IMR-90 (cell line): ENCODE results near the gene PROSER2. TPM values are rescaled to one million over a fixed set of nuclear protein-coding genes. Genes with fewer than 3 reads are reported as not detected.

Experiments used
- ATAC-seq: fragments of 200-7000 bp; cut with Tn5 transposase; 2 replicates; pipeline ENCODE4 v1.9.1; 2020; ENCODE audit warnings: low read depth, mild to moderate bottlenecking, moderate library complexity
- BruUV-seq: library from RNA; stranded (reverse); fragments of 400-500 nt; replicated peaks from 2 replicates; lab custom pipeline; 2021; lab: Mats Ljungman, UMichigan
- CTCF ChIA-PET: fragments of 300-600 bp; formaldehyde crosslinking; extraction: SDS; loops from one replicate; lab custom pipeline; 2021; ENCODE audit warnings: antibody characterized with exemption; lab: Yijun Ruan, JAX
- POLR2A ChIA-PET: fragments of 300-600 bp; sonication (Branson Sonifier 250); formaldehyde crosslinking; loops from one replicate; lab custom pipeline; 2022; ENCODE audit warnings: antibody characterized with exemption; ENCODE audit not compliant: unreplicated experiment; lab: Charles Lee
- DNase-seq: peaks from one replicate; pipeline ENCODE4 v3.0.0; 2013
- H2AFZ ChIP-seq: replicated peaks from 2 replicates; pipeline ENCODE3; 2013; ENCODE audit warnings: low read length, mild to moderate bottlenecking; ENCODE audit not compliant: poor library complexity
- H2AK5ac ChIP-seq: 2 replicates; pipeline ENCODE4 v1.6.1; 2013; ENCODE audit warnings: low read depth, low read length, inconsistent platforms
- H2AK9ac ChIP-seq: replicated peaks from 2 replicates; pipeline ENCODE3; 2013; ENCODE audit warnings: mild to moderate bottlenecking, low read depth, low read length, moderate library complexity; ENCODE audit not compliant: poor library complexity
- H2BK120ac ChIP-seq: 2 replicates; pipeline ENCODE4 v1.6.1; 2013; ENCODE audit warnings: low read depth, low read length, inconsistent platforms
- H2BK15ac ChIP-seq: 3 replicates; pipeline ENCODE4 v1.6.1; 2013; ENCODE audit warnings: low read depth, low read length, inconsistent platforms
- H2BK20ac ChIP-seq: 2 replicates; pipeline ENCODE4 v1.6.1; 2013; ENCODE audit warnings: low read depth, mild to moderate bottlenecking, inconsistent platforms, low read length, moderate library complexity
- H2BK5ac ChIP-seq: 2 replicates; pipeline ENCODE4 v1.6.1; 2013; ENCODE audit warnings: mild to moderate bottlenecking, low read depth, low read length, inconsistent platforms; ENCODE audit not compliant: poor library complexity, severe bottlenecking
- H3K14ac ChIP-seq: replicated peaks from 2 replicates; pipeline ENCODE4 v1.6.1; 2013; ENCODE audit warnings: low read depth, low read length, inconsistent platforms
- H3K18ac ChIP-seq: 2 replicates; pipeline ENCODE4 v1.6.1; 2013; ENCODE audit warnings: low read depth, low read length, control low read depth
- H3K23ac ChIP-seq: 2 replicates; pipeline ENCODE4 v1.6.1; 2013; ENCODE audit warnings: low read depth, low read length, inconsistent platforms
- H3K27ac ChIP-seq: 2 replicates; pipeline ENCODE4 v1.5.1; 2013; ENCODE audit warnings: mild to moderate bottlenecking, control low read depth, low read length; ENCODE audit not compliant: insufficient read depth
- H3K27me3 ChIP-seq: 2 replicates; pipeline ENCODE4 v1.6.1; 2013; ENCODE audit warnings: low read length; ENCODE audit not compliant: control insufficient read depth, insufficient read depth
- H3K36me3 ChIP-seq: 2 replicates; pipeline ENCODE4 v1.6.1; 2013; ENCODE audit warnings: low read length, mixed read lengths; ENCODE audit not compliant: control insufficient read depth, insufficient read depth
- H3K4ac ChIP-seq: 2 replicates; pipeline ENCODE4 v1.6.1; 2013; ENCODE audit warnings: low read depth, low read length, inconsistent platforms
- H3K4me1 ChIP-seq: 2 replicates; pipeline ENCODE4 v1.6.1; 2013; ENCODE audit warnings: low read length, mixed read lengths; ENCODE audit not compliant: control insufficient read depth, insufficient read depth
- H3K4me2 ChIP-seq: 2 replicates; pipeline ENCODE4 v1.6.1; 2013; ENCODE audit warnings: low read depth, mild to moderate bottlenecking, control low read depth, low read length, moderate library complexity
- H3K4me3 ChIP-seq: 2 replicates; pipeline ENCODE4 v1.5.1; 2013; ENCODE audit warnings: low read depth, mild to moderate bottlenecking, control low read depth, low read length, moderate library complexity; ENCODE audit not compliant: insufficient read depth
- H3K56ac ChIP-seq: 2 replicates; pipeline ENCODE4 v1.6.1; 2013; ENCODE audit warnings: low read length, inconsistent platforms; ENCODE audit not compliant: insufficient read depth; ENCODE audit errors: extremely low read depth
- H3K79me1 ChIP-seq, 2 experiments: 2 replicates each; pipeline ENCODE4 v1.6.1; 2013; ENCODE audit warnings: low read length in 2 of 2, inconsistent platforms in 1 of 2, low read depth in 1 of 2
- H3K9ac ChIP-seq: 2 replicates; pipeline ENCODE4 v1.6.1; 2013; ENCODE audit warnings: low read depth, low read length, control low read depth
- H3K9me1 ChIP-seq: 2 replicates; pipeline ENCODE4 v1.6.1; 2013; ENCODE audit warnings: low read length, inconsistent platforms; ENCODE audit not compliant: insufficient read depth
- H3K9me3 ChIP-seq: 2 replicates; pipeline ENCODE4 v1.6.1; 2013; ENCODE audit warnings: low read length; ENCODE audit not compliant: control insufficient read depth, insufficient read depth
- H4K20me1 ChIP-seq: 2 replicates; pipeline ENCODE4 v1.6.1; 2013; ENCODE audit warnings: low read length, inconsistent platforms; ENCODE audit not compliant: insufficient read depth
- H4K5ac ChIP-seq: 2 replicates; pipeline ENCODE4 v1.6.1; 2013; ENCODE audit warnings: mild to moderate bottlenecking, low read depth, low read length, control low read depth
- H4K8ac ChIP-seq, 2 experiments: 2 replicates each; pipeline ENCODE4 v1.6.1; 2013; ENCODE audit warnings: low read depth in 2 of 2, low read length in 2 of 2, control low read depth in 1 of 2, inconsistent platforms in 1 of 2
- H4K91ac ChIP-seq: 2 replicates; pipeline ENCODE4 v1.6.1; 2013; ENCODE audit warnings: low read depth, low read length, inconsistent platforms; ENCODE audit not compliant: insufficient read depth
- BHLHE40 ChIP-seq: fragments of 150-350 bp; IDR thresholded peaks from 2 replicates; pipeline ENCODE4 v1.6.1; 2016; ENCODE audit warnings: mild to moderate bottlenecking, low read depth, low read length
- CEBPB ChIP-seq: IDR thresholded peaks from 2 replicates; pipeline ENCODE4 v1.6.1; 2012; ENCODE audit warnings: low read depth, low read length, improper control_type of control experiment
- CHD1 ChIP-seq: IDR thresholded peaks from 2 replicates; pipeline ENCODE4 v1.6.1; 2012; ENCODE audit warnings: low read depth, low read length, improper control_type of control experiment
- CTCF ChIP-seq: conservative IDR thresholded peaks from 2 replicates; pipeline ENCODE4 v1.5.1; 2012; ENCODE audit warnings: mild to moderate bottlenecking, low read depth, low read length, improper control_type of control experiment
- FOS ChIP-seq: fragments of 150-350 bp; IDR thresholded peaks from 2 replicates; pipeline ENCODE4 v1.6.1; 2016; ENCODE audit warnings: low read depth, low read length
- MAFK ChIP-seq: IDR thresholded peaks from 2 replicates; pipeline ENCODE4 v1.6.1; 2012; ENCODE audit warnings: low read depth, low read length, improper control_type of control experiment
- MAZ ChIP-seq: IDR thresholded peaks from 2 replicates; pipeline ENCODE4 v1.6.1; 2012; ENCODE audit warnings: low read depth, mild to moderate bottlenecking, low read length, improper control_type of control experiment, moderate library complexity, borderline replicate concordance
- MXI1 ChIP-seq: IDR thresholded peaks from 2 replicates; pipeline ENCODE4 v1.6.1; 2012; ENCODE audit warnings: low read depth, mild to moderate bottlenecking, low read length, moderate library complexity, borderline replicate concordance
- NFE2L2 ChIP-seq: fragments of 150-350 bp; IDR thresholded peaks from 2 replicates; pipeline ENCODE4 v1.6.1; 2016; ENCODE audit warnings: low read depth, mild to moderate bottlenecking, low read length
- POLR2A ChIP-seq: IDR thresholded peaks from 2 replicates; pipeline ENCODE4 v1.6.1; 2012; ENCODE audit warnings: mild to moderate bottlenecking, low read depth, low read length
- RAD21 ChIP-seq: IDR thresholded peaks from 2 replicates; pipeline ENCODE4 v1.6.1; 2012; ENCODE audit warnings: low read length, improper control_type of control experiment
- RCOR1 ChIP-seq: IDR thresholded peaks from 2 replicates; pipeline ENCODE4 v1.6.1; 2012; ENCODE audit warnings: mild to moderate bottlenecking, low read length, improper control_type of control experiment; ENCODE audit not compliant: insufficient replicate concordance
- RFX5 ChIP-seq: IDR thresholded peaks from 2 replicates; pipeline ENCODE4 v1.8.0; 2012; ENCODE audit warnings: low read depth, mild to moderate bottlenecking, low read length, moderate library complexity
- SMC3 ChIP-seq: fragments of 150-350 bp; IDR thresholded peaks from 2 replicates; pipeline ENCODE4 v1.6.1; 2016; ENCODE audit warnings: low read depth, mild to moderate bottlenecking, antibody characterized with exemption, low read length, moderate library complexity
- WGBS, 2 experiments: methylation state at CpG; one replicate each; pipeline versions ENCODE4 v1.1.5 to v1.1.7; 2013; ENCODE audit warnings: missing lambda C conversion rate in 2 of 2; ENCODE audit not compliant: insufficient read length in 1 of 2; ENCODE audit errors: extremely low coverage in 2 of 2; 5-methylcytosine and 5-hydroxymethylcytosine counted together
- dilution Hi-C: fragments of 300-500 bp; cut with HindIII; formaldehyde crosslinking; loops from one replicate; pipeline ENCODE4 v1.14.3; 2018; ENCODE audit warnings: low sequenced_read_pairs; ENCODE audit not compliant: unreplicated experiment
- in situ Hi-C: fragments of 300-500 bp; cut with MboI; formaldehyde crosslinking; loops from 3 replicates; pipeline ENCODE4 v1.14.3; 2019; ENCODE audit warnings: low sequenced_read_pairs, inconsistent platforms, mixed read lengths
- intact Hi-C: fragments of 100-400 bp; cut with micrococcal nuclease; formaldehyde crosslinking; loops from 2 replicates; pipeline ENCODE4 v1.10.0; 2022
- polyA plus RNA-seq, 3 experiments: library from polyadenylated mRNA; depleted of rRNA; stranded (reverse); fragments of >200 nt; gene quantifications; 2 replicates each; pipeline ENCODE4 v1.2.3, GENCODE V29; 2012; ENCODE audit warnings: low replicate concordance in 1 of 3
- total RNA-seq: library from RNA; depleted of rRNA; stranded (reverse); fragments of >200 nt; gene quantifications from 2 replicates; pipeline ENCODE4 v1.2.3, GENCODE V29; 2012
- TF ChIP-seq, protein P1 (sequence below): fragments of 150-350 bp; IDR thresholded peaks from 2 replicates; pipeline ENCODE4 v1.6.1; 2017; ENCODE audit warnings: mild to moderate bottlenecking, antibody characterized with exemption, low read length, low read depth

Gene PROSER2
- total and polyA plus RNA-seq, 2 of the 4 experiments (the other 2 are of a cell fraction) = 1.4 to 2.0 TPM

- no CpG with 5 or more reads among the region's 5 CpGs for WGBS, 2 experiments
- Histone ChIP-seq H3K4ac (no peak overlapping the region), H2BK5ac (no peak overlapping the region), H4K20me1 (no peaks in the 10 kb centered on the region), H3K9me1 (peaks cover 8% of the 10 kb centered on the region; the same call in 1 of the 2 replicates), H2AK5ac (no peak overlapping the region), H2BK20ac (no peak overlapping the region), H3K27me3 (no peaks in the 10 kb centered on the region), H4K8ac (no peak overlapping the region), H4K91ac (no peak overlapping the region), H3K9me3 (no peaks in the 10 kb centered on the region), H3K4me1 (peaks cover 3% of the 10 kb centered on the region; the same call in 1 of the 2 replicates), H3K36me3 (no peaks in the 10 kb centered on the region), H3K27ac (no peak overlapping the region), H3K4me2 (no peak overlapping the region), H3K9ac (no peak overlapping the region), H4K5ac (no peak overlapping the region), H2AFZ (no peak overlapping the region), H3K14ac (no peak overlapping the region), H3K4me3 (no peak overlapping the region), H2BK120ac (no peak overlapping the region), H2AK9ac (no peak overlapping the region), H3K18ac (no peak overlapping the region), H2BK15ac (no peak overlapping the region), H3K79me1 (no peaks in the 10 kb centered on the region), H3K56ac (no peak overlapping the region), H3K23ac (no peak overlapping the region)
- ATAC-seq = no peak
- no peak for DNase-seq
- CTCF ChIA-PET = no interaction called here
- no TSS peak for BruUV-seq
- dilution Hi-C loops (no loop called here), in situ Hi-C loops (no loop called here), intact Hi-C loops (no loop called here)
- POLR2A ChIA-PET = no interaction called here
- TF ChIP-seq MXI1 (no peak), FOS (no peak), RFX5 (no peak), CEBPB (no peak), SMC3 (no peak), POLR2A (no peak), BHLHE40 (no peak), MAFK (no peak), RCOR1 (no peak), NFE2L2 (no peak), RAD21 (no peak), MAZ (no peak), CHD1 (no peak), CTCF (no peak)
- TF ChIP-seq, protein P1, sequence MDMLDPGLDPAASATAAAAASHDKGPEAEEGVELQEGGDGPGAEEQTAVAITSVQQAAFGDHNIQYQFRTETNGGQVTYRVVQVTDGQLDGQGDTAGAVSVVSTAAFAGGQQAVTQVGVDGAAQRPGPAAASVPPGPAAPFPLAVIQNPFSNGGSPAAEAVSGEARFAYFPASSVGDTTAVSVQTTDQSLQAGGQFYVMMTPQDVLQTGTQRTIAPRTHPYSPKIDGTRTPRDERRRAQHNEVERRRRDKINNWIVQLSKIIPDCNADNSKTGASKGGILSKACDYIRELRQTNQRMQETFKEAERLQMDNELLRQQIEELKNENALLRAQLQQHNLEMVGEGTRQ = no peak
These were observed 72.4 kb downstream of the PROSER2 start for GRCh38 chr10:11895598-11895997.
